NCI-H1417 treated with DMSO at 0.1 percent for 48 hours (cell line): Measurements from ENCODE around the gene PHYHD1.
"Not testable (repeated sequence)": the region's sequence is repeated elsewhere in the genome, so short reads cannot be mapped to it uniquely, and the experiment has no call there.

Experiments
- DNase-seq: peaks from one replicate; lab custom pipeline; 2025; lab: John Stamatoyannopoulos, UW

PHYHD1 gene

GRCh38 chr9:128921881-128922763 is 1.3 kb downstream of the PHYHD1 start:
- no peak for DNase-seq

- no peak for DNase-seq
Measured at GRCh38 chr9:128923493-128923883, 2.7 kb downstream of the PHYHD1 start.

- no peak for DNase-seq
Measured at GRCh38 chr9:128927731-128928411, 7.1 kb downstream of the PHYHD1 start.

GRCh38 chr9:128928624-128929023 is 7.8 kb downstream of the PHYHD1 start:
- no peak for DNase-seq

- no peak for DNase-seq
Measured at GRCh38 chr9:128929560-128929959, 8.8 kb downstream of the PHYHD1 start.

- DNase-seq = no peak
Measured at GRCh38 chr9:128933731-128934130, 12.9 kb downstream of the PHYHD1 start.

GRCh38 chr9:128936171-128936865 is 15.5 kb downstream of the PHYHD1 start:
- no peak for DNase-seq

GRCh38 chr9:128937310-128938165 is 16.8 kb downstream of the PHYHD1 start:
- DNase-seq = no peak

GRCh38 chr9:128940271-128940921 is 19.6 kb downstream of the PHYHD1 start:
- no peak for DNase-seq

GRCh38 chr9:128940946-128941755 is 20.4 kb downstream of the PHYHD1 start:
- DNase-seq = no peak

- DNase-seq = no peak
Measured at GRCh38 chr9:128943832-128944620, 23.2 kb downstream of the PHYHD1 start.

GRCh38 chr9:128944966-128945365 is 24.2 kb downstream of the PHYHD1 start:
- DNase-seq = not testable (repeated sequence)

- no peak for DNase-seq
Measured at GRCh38 chr9:128945798-128946501, 25.2 kb downstream of the PHYHD1 start.

- DNase-seq = no peak
Measured at GRCh38 chr9:128946571-128947276, 25.9 kb downstream of the PHYHD1 start.

GRCh38 chr9:128947277-128947526 is 26.4 kb downstream of the PHYHD1 start:
- DNase-seq = no peak

GRCh38 chr9:128947527-128948301 is 26.9 kb downstream of the PHYHD1 start, which contains the start of the genes DOLK and NUP188:
Gene DOLK (minus strand): TSS chr9:128947603. CDS start chr9:128947303, 300 bp downstream.
Gene NUP188 (plus strand): TSS chr9:128947699. CDS start chr9:128947720, 21 bp downstream.
- peak; percentile 77 for DNase-seq

GRCh38 chr9:128961403-128961802 is 40.6 kb downstream of the PHYHD1 start:
- not testable (repeated sequence) for DNase-seq
